Calu3 (cell line): Measurements from ENCODE around the gene MED15. TPM values are rescaled to one million over a fixed set of nuclear protein-coding genes. Genes with fewer than 3 reads are reported as not detected.

Experiments
- BruUV-seq: library from RNA; stranded (reverse); fragments of 400-500 nt; replicated peaks from 2 replicates; lab custom pipeline; 2021; lab: Mats Ljungman, UMichigan
- CTCF ChIA-PET: fragments of 300-600 bp; sonication (Branson Sonifier 250); formaldehyde crosslinking; loops from one replicate; lab custom pipeline; 2022; ENCODE audit warnings: antibody characterized with exemption; lab: Charles Lee
- DNase-seq: peaks from one replicate; pipeline ENCODE4 v3.0.0; 2022
- H3K27ac Mint-ChIP-seq: one replicate; pipeline ENCODE4 v1.8.0; 2022; ENCODE audit warnings: mixed read lengths; ENCODE audit not compliant: unreplicated experiment
- H3K27me3 Mint-ChIP-seq: one replicate; pipeline ENCODE4 v1.8.0; 2022; ENCODE audit warnings: mixed read lengths; ENCODE audit not compliant: unreplicated experiment
- H3K36me3 Mint-ChIP-seq: one replicate; pipeline ENCODE4 v1.8.0; 2022; ENCODE audit warnings: mild to moderate bottlenecking, moderate library complexity, mixed read lengths; ENCODE audit not compliant: insufficient read depth, unreplicated experiment
- H3K4me1 Mint-ChIP-seq: one replicate; pipeline ENCODE4 v1.8.0; 2022; ENCODE audit warnings: mild to moderate bottlenecking, low read depth, mixed read lengths; ENCODE audit not compliant: unreplicated experiment
- H3K4me3 Mint-ChIP-seq: one replicate; pipeline ENCODE4 v1.8.0; 2022; ENCODE audit warnings: mild to moderate bottlenecking, low read depth, moderate library complexity, mixed read lengths; ENCODE audit not compliant: unreplicated experiment
- H3K9me3 Mint-ChIP-seq: one replicate; pipeline ENCODE4 v1.8.0; 2022; ENCODE audit warnings: low read depth, mixed read lengths; ENCODE audit not compliant: unreplicated experiment
- CTCF ChIP-seq: fragments of 200-600 bp; IDR thresholded peaks from one replicate; pipeline ENCODE4 v1.8.0; 2022; ENCODE audit warnings: antibody characterized with exemption; ENCODE audit not compliant: unreplicated experiment
- intact Hi-C: fragments of 100-400 bp; cut with micrococcal nuclease; formaldehyde crosslinking; loops from one replicate; pipeline ENCODE4 v1.10.0; 2022; ENCODE audit not compliant: unreplicated experiment
- total RNA-seq: library from RNA; stranded (reverse); gene quantifications from 2 replicates; pipeline ENCODE4 v1.2.3, GENCODE V29; 2022

MED15 gene
- total RNA-seq, 1 experiment from 2014 or later: 144 TPM

GRCh38 chr22:20559174-20559760, 51.9 kb downstream of the MED15 start:
- Mint-ChIP-seq H3K4me1 (peaks cover 19% of the 10 kb centered on the region), H3K36me3 (peaks cover 44% of the 10 kb centered on the region), H3K27me3 (no peaks in the 10 kb centered on the region), H3K4me3 (no peak overlapping the region), H3K27ac (no peak overlapping the region), H3K9me3 (no peaks in the 10 kb centered on the region)
- CTCF ChIA-PET: no interaction called here
- no peak for DNase-seq
- no peak for TF ChIP-seq CTCF
- intact Hi-C loops: no loop called here
- TSS peak; percentile 7 for BruUV-seq

- no peak for TF ChIP-seq CTCF
- no peak for DNase-seq
- Mint-ChIP-seq H3K27ac (no peak overlapping the region), H3K4me3 (no peak overlapping the region), H3K9me3 (no peaks in the 10 kb centered on the region), H3K4me1 (peaks cover 23% of the 10 kb centered on the region), H3K36me3 (peaks cover 53% of the 10 kb centered on the region), H3K27me3 (no peaks in the 10 kb centered on the region)
- BruUV-seq: no TSS peak
- CTCF ChIA-PET: interaction anchor here (0.7 kb wide), 1 partner anchor 1010 kb away, joined by 4 read pairs; no protein-coding TSS in a partner anchor
- intact Hi-C loops: no loop called here
Observed at GRCh38 chr22:20560716-20561115, 53.3 kb downstream of the MED15 start.

GRCh38 chr22:20561882-20562281, 54.5 kb downstream of the MED15 start:
- Mint-ChIP-seq H3K9me3 (no peaks in the 10 kb centered on the region), H3K4me1 (peaks cover 25% of the 10 kb centered on the region), H3K36me3 (peaks cover 55% of the 10 kb centered on the region), H3K4me3 (no peak overlapping the region), H3K27me3 (no peaks in the 10 kb centered on the region), H3K27ac (no peak overlapping the region)
- no peak for DNase-seq
- TF ChIP-seq CTCF: no peak
- intact Hi-C loops: no loop called here
- CTCF ChIA-PET: interaction anchor here (0.6 kb wide), 1 partner anchor 38 kb away, joined by 3 read pairs; no protein-coding TSS in a partner anchor
- BruUV-seq: no TSS peak

GRCh38 chr22:20562607-20563465, 55.4 kb downstream of the MED15 start:
- H3K27me3 Mint-ChIP-seq: no peaks in the 10 kb centered on the region
- H3K27ac Mint-ChIP-seq: no peak overlapping the region
- H3K4me1 Mint-ChIP-seq: peaks cover 27% of the 10 kb centered on the region
- no peaks in the 10 kb centered on the region for H3K9me3 Mint-ChIP-seq
- no peak for DNase-seq
- no TSS peak for BruUV-seq
- TF ChIP-seq CTCF: no peak
- CTCF ChIA-PET: no interaction called here
- no peak overlapping the region for H3K4me3 Mint-ChIP-seq
- intact Hi-C loops: no loop called here
- peaks cover 58% of the 10 kb centered on the region for H3K36me3 Mint-ChIP-seq
